DND-41 (cell line): ENCODE measurements around the gene PEPD.

ENCODE experiments used
- ATAC-seq: fragments of 200-7000 bp; cut with Tn5 transposase; 3 replicates; pipeline ENCODE4 v1.9.1; 2021; ENCODE audit warnings: low read depth; ENCODE audit not compliant: insufficient read depth
- DNase-seq: peaks from one replicate; pipeline ENCODE4 v3.0.0-alpha.2; 2020
- H2AFZ ChIP-seq: 2 replicates; pipeline ENCODE4 v1.6.0; 2012; ENCODE audit warnings: low read depth, low read length
- H3K27ac ChIP-seq: 2 replicates; pipeline ENCODE4 v1.5.1; 2012; ENCODE audit warnings: low read length, inconsistent platforms
- H3K27me3 ChIP-seq: fragments of 200-600 bp; sonication (generic); 2 replicates; pipeline ENCODE4 v1.6.0; 2012; ENCODE audit warnings: low read length, mild to moderate bottlenecking, inconsistent platforms; ENCODE audit not compliant: insufficient read depth, poor library complexity
- H3K36me3 ChIP-seq: 2 replicates; pipeline ENCODE4 v1.5.1; 2012; ENCODE audit warnings: low read length, inconsistent platforms; ENCODE audit not compliant: insufficient read depth
- H3K4me1 ChIP-seq: 2 replicates; pipeline ENCODE4 v1.5.1; 2012; ENCODE audit warnings: mild to moderate bottlenecking, low read length; ENCODE audit not compliant: insufficient read depth
- H3K4me2 ChIP-seq: 2 replicates; pipeline ENCODE4 v1.6.0; 2012; ENCODE audit warnings: mild to moderate bottlenecking, moderate library complexity, low read length, inconsistent platforms; ENCODE audit not compliant: insufficient read depth
- H3K4me3 ChIP-seq, 2 experiments: fragments of 200-600 bp in 1 of 2; shearing (Covaris generic) in 1 of 2; 2 replicates each; pipeline ENCODE4 v1.5.1; 2012 to 2016; ENCODE audit warnings: inconsistent platforms in 2 of 2, low read length in 2 of 2, mild to moderate bottlenecking in 2 of 2, low read depth in 1 of 2, moderate library complexity in 1 of 2
- H3K79me2 ChIP-seq: 2 replicates; pipeline ENCODE4 v1.6.0; 2012; ENCODE audit warnings: low read length, inconsistent platforms; ENCODE audit not compliant: insufficient read depth
- H3K9ac ChIP-seq: 2 replicates; pipeline ENCODE4 v1.6.0; 2012; ENCODE audit warnings: low read depth, mild to moderate bottlenecking, inconsistent platforms, low read length, moderate library complexity
- H3K9me3 ChIP-seq: 2 replicates; pipeline ENCODE4 v1.5.1; 2012; ENCODE audit warnings: low read length, moderate library complexity, mild to moderate bottlenecking, inconsistent platforms; ENCODE audit not compliant: insufficient read depth, severe bottlenecking
- H4K20me1 ChIP-seq: 2 replicates; pipeline ENCODE4 v1.6.0; 2012; ENCODE audit warnings: low read length; ENCODE audit not compliant: insufficient read depth
- EZH2 ChIP-seq: IDR thresholded peaks from 3 replicates; pipeline ENCODE4 v1.6.1; 2012; ENCODE audit warnings: borderline replicate concordance, low read depth, mild to moderate bottlenecking, moderate library complexity, low read length, inconsistent platforms; ENCODE audit not compliant: severe bottlenecking
- TF ChIP-seq, protein P1 (sequence below): IDR thresholded peaks from 2 replicates; pipeline ENCODE4 v1.5.1; 2012; ENCODE audit warnings: borderline replicate concordance, low read length, moderate library complexity, mild to moderate bottlenecking; ENCODE audit not compliant: poor library complexity, severe bottlenecking; ENCODE audit errors: extremely low read depth

PEPD gene

DNA sequence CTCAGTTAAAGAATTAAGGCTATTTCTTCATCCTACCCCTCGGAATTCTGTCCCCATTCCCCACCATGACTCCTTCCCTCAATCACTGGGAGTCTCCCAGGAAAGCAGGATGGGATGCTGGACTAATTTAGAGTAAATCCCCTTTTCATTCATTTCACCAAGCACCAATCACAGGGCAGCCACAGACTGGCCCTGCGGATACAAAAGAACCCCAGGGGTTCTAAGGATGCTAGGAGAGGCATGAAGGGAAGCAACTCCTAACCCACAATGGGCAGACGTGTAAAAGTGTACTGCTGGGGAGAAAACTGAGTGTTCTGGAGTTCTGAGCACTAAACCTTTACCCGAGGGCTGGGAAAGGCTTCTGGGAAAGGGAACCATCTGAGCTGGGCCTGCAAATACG is 3.0 kb downstream of the PEPD start:
- DNase-seq (no peak), ATAC-seq (no peak)
- Histone ChIP-seq H2AFZ (no peak overlapping the region), H3K36me3 (no peaks in the 10 kb centered on the region), H3K4me3 (no peak overlapping the region), H3K9me3 (no peaks in the 10 kb centered on the region), H3K4me2 (no peak overlapping the region), H3K79me2 (peaks cover 8% of the 10 kb centered on the region), H4K20me1 (peaks cover 28% of the 10 kb centered on the region), H3K27ac (no peak overlapping the region), H3K27me3 (no peaks in the 10 kb centered on the region), H3K4me1 (peaks cover 25% of the 10 kb centered on the region), H3K9ac (no peak overlapping the region)
- TF ChIP-seq EZH2 = no peak
- TF ChIP-seq, protein P1, sequence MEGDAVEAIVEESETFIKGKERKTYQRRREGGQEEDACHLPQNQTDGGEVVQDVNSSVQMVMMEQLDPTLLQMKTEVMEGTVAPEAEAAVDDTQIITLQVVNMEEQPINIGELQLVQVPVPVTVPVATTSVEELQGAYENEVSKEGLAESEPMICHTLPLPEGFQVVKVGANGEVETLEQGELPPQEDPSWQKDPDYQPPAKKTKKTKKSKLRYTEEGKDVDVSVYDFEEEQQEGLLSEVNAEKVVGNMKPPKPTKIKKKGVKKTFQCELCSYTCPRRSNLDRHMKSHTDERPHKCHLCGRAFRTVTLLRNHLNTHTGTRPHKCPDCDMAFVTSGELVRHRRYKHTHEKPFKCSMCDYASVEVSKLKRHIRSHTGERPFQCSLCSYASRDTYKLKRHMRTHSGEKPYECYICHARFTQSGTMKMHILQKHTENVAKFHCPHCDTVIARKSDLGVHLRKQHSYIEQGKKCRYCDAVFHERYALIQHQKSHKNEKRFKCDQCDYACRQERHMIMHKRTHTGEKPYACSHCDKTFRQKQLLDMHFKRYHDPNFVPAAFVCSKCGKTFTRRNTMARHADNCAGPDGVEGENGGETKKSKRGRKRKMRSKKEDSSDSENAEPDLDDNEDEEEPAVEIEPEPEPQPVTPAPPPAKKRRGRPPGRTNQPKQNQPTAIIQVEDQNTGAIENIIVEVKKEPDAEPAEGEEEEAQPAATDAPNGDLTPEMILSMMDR = no peak

DNA sequence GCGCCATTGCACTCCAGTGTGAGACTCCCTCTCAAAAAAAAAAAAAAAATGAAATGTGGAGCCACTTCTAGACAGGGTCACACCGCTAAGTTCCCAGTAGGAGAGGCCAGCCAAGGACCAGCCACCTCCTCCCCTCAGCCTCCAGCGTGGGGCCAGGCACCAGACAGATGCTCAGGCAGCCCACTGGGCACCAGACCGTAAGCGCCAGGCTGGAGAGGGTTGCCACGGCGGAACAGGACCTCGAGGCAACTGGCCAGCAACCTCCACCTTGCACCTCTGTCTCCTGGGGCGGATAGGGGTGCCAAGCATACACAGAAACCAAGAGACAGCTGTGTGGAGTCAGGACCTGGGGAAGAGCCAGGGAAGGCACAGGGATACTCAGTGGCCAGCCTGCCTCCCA is 3.7 kb downstream of the PEPD start:
- Histone ChIP-seq H3K36me3 (no peaks in the 10 kb centered on the region), H3K27me3 (no peaks in the 10 kb centered on the region), H3K9me3 (no peaks in the 10 kb centered on the region), H3K4me1 (peaks cover 25% of the 10 kb centered on the region), H4K20me1 (peaks cover 34% of the 10 kb centered on the region), H3K79me2 (peaks cover 8% of the 10 kb centered on the region), H3K4me2 (no peak overlapping the region), H2AFZ (no peak overlapping the region), H3K9ac (no peak overlapping the region), H3K27ac (no peak overlapping the region), H3K4me3 (no peak overlapping the region)
- no peak for ATAC-seq
- DNase-seq = no peak
- no peak for TF ChIP-seq EZH2
- TF ChIP-seq, protein P1 = no peak

DNA sequence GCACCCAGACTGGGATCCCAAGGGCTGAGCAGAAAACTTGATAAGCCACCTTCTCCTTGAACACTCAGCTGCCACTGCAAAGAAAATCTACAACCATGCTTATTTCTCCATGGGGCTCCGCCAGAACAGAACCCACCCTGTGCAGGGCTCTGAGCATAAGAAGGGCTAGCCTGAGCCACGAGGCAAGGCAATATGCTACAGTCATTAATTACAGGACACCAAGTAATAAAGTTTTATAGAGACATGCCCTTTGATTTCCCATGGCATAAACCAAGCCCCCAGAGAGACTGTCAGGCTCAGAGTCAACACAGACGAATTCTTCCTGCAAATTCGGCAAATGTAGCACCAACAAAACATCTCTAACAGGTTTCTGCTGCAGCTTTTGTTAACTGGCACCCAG is 5.7 kb downstream of the PEPD start:
- Histone ChIP-seq H3K4me3 (no peak overlapping the region), H3K9ac (no peak overlapping the region), H2AFZ (no peak overlapping the region), H3K36me3 (no peaks in the 10 kb centered on the region), H3K4me1 (peaks cover 10% of the 10 kb centered on the region), H3K27me3 (no peaks in the 10 kb centered on the region), H3K9me3 (no peaks in the 10 kb centered on the region), H3K27ac (no peak overlapping the region), H3K4me2 (no peak overlapping the region), H4K20me1 (peaks cover 49% of the 10 kb centered on the region), H3K79me2 (peaks cover 4% of the 10 kb centered on the region)
- no peak for DNase-seq
- TF ChIP-seq, protein P1 = no peak
- TF ChIP-seq EZH2 = no peak
- ATAC-seq = no peak

DNA sequence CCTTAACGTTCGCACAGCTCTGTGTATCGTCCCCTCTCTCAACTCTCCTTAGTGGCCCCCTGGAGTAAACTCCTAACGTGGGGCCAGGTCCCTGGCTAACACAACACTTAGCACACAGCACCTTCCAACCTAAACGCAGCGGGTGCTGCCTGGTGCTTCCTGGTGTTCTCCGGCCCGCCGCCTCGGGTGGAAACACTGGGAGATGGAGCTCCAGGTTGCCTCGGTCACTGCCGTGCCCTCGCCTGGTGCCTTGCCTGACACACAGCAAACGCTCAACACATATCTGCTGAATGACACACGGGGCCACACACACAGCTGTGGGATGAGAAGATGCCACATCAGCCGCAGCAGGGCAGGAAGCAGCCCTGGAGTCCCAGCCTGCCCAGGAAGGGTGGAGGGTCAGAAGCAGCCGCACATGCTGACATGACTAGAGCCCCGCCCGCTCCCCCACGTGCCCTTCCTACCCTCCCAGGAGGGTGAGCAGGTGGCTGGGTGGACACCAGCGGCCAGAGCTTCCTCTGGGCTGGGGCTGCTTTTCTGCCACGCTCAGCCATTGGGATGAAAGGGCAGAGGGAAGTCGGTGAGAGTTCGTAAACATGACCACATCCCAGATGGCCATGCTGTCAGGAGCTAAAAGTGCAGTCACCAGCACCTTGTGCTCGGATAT is 6.6 kb downstream of the PEPD start:
- TF ChIP-seq, protein P1 = no peak
- TF ChIP-seq EZH2 = no peak
- Histone ChIP-seq H3K36me3 (no peaks in the 10 kb centered on the region), H3K79me2 (no peaks in the 10 kb centered on the region), H3K4me3 (no peak overlapping the region), H3K27me3 (no peaks in the 10 kb centered on the region), H3K4me1 (peaks cover 1% of the 10 kb centered on the region; the same call in 1 of the 2 replicates), H3K9me3 (no peaks in the 10 kb centered on the region), H4K20me1 (peaks cover 49% of the 10 kb centered on the region), H3K27ac (no peak overlapping the region), H3K4me2 (no peak overlapping the region), H2AFZ (no peak overlapping the region), H3K9ac (no peak overlapping the region)
- peak; percentile 9 for DNase-seq
- peak; percentile 49; the same call in 2 of the 3 replicates for ATAC-seq
